HepG2 (cell line): ENCODE measurements around the gene HOXC4. TPM values are rescaled to one million over a fixed set of nuclear protein-coding genes. Genes with fewer than 3 reads are reported as not detected.

Experiments
- ATAC-seq: fragments of 200-7000 bp; cut with Tn5 transposase; 3 replicates; pipeline ENCODE4 v1.9.1; 2020; ENCODE audit warnings: mild to moderate bottlenecking, moderate library complexity
- BruUV-seq: library from RNA; stranded (reverse); fragments of 400-500 nt; replicated peaks from 2 replicates; lab custom pipeline; 2021; lab: Mats Ljungman, UMichigan
- CTCF ChIA-PET: fragments of 300-600 bp; formaldehyde crosslinking; extraction: SDS; loops from one replicate; lab custom pipeline; 2021; ENCODE audit warnings: low total read pairs, inconsistent platforms, low intra/inter-chr PET ratio; lab: Yijun Ruan, JAX
- POLR2A ChIA-PET: fragments of 350-600 bp; sonication (Branson Sonifier 250); formaldehyde crosslinking; loops from one replicate; lab custom pipeline; 2020; ENCODE audit warnings: antibody characterized with exemption, inconsistent platforms; lab: Yijun Ruan, JAX
- DNase-seq: peaks from one replicate; pipeline ENCODE4 v3.0.0-alpha.2; 2015; ENCODE audit warnings: low spot score
- FAIRE-seq: peaks from 3 replicates; lab custom pipeline; 2011; peaks lifted over from hg19 to GRCh38; lab: Jason Lieb, UNC
- H2AFZ ChIP-seq: one replicate; pipeline ENCODE4 v1.6.1; 2011; ENCODE audit warnings: low read length, inconsistent platforms
- H3K27ac ChIP-seq: fragments of 300-600 bp; 3 replicates; pipeline ENCODE4 v1.8.0; 2011; ENCODE audit warnings: mixed run types, mild to moderate bottlenecking, mixed read lengths, low read length, inconsistent platforms; ENCODE audit not compliant: insufficient read depth; ENCODE audit errors: extremely low read length
- H3K27me3 ChIP-seq, 2 experiments: fragments of 200-600 bp in 1 of 2; 2 replicates in 1 of 2; 3 replicates in 1 of 2; pipeline versions ENCODE4 v1.6.0 to v1.8.0; 2011; ENCODE audit warnings: low read length in 2 of 2, mild to moderate bottlenecking in 2 of 2, moderate library complexity in 2 of 2, inconsistent platforms in 1 of 2; ENCODE audit not compliant: insufficient read depth in 2 of 2, control insufficient read depth in 1 of 2
- H3K36me3 ChIP-seq, 2 experiments: fragments of 200-600 bp in 1 of 2; replicated peaks in 1 of 2; 2 replicates in 1 of 2; 3 replicates in 1 of 2; pipeline versions ENCODE4 v1.5.1 to v1.8.0; 2011; ENCODE audit warnings: low read length in 2 of 2, inconsistent platforms in 1 of 2; ENCODE audit not compliant: insufficient read depth in 2 of 2, control insufficient read depth in 1 of 2
- H3K4me1 ChIP-seq: 2 replicates; pipeline ENCODE4 v1.5.1; 2012; ENCODE audit warnings: low read length, inconsistent platforms; ENCODE audit not compliant: insufficient read depth
- H3K4me2 ChIP-seq: 2 replicates; pipeline ENCODE4 v1.6.0; 2011; ENCODE audit warnings: low read depth, low read length, inconsistent platforms
- H3K4me3 ChIP-seq, 3 experiments: fragments of 200-600 bp in 1 of 3; sonication (generic), shearing (Covaris generic) in 1 of 3; replicated peaks in 1 of 3; 2 replicates each; pipeline ENCODE4 v1.5.1; 2011 to 2016; ENCODE audit warnings: low read length in 3 of 3, inconsistent platforms in 2 of 3, low read depth in 2 of 3, mild to moderate bottlenecking in 2 of 3, control low read depth in 1 of 3, mixed read lengths in 1 of 3; ENCODE audit not compliant: insufficient read depth in 1 of 3
- H3K79me2 ChIP-seq: one replicate; pipeline ENCODE4 v1.6.1; 2011; ENCODE audit warnings: low read length, inconsistent platforms; ENCODE audit not compliant: insufficient read depth
- H3K9ac ChIP-seq: 2 replicates; pipeline ENCODE4 v1.6.0; 2011; ENCODE audit warnings: mild to moderate bottlenecking, low read depth, low read length, inconsistent platforms; ENCODE audit not compliant: insufficient read depth
- H3K9me3 ChIP-seq: 2 replicates; pipeline ENCODE4 v1.5.1; 2012; ENCODE audit warnings: mild to moderate bottlenecking, low read length
- H4K20me1 ChIP-seq: 2 replicates; pipeline ENCODE4 v1.6.0; 2011; ENCODE audit warnings: inconsistent platforms, mild to moderate bottlenecking, low read length, moderate library complexity; ENCODE audit not compliant: insufficient read depth
- ATF3 ChIP-seq: sonication (generic); formaldehyde crosslinking; IDR thresholded peaks from 2 replicates; pipeline ENCODE4 v1.4.0; 2020; ENCODE audit warnings: missing genetic modification reagents
- CC2D1A ChIP-seq: sonication (generic); formaldehyde crosslinking; IDR thresholded peaks from 2 replicates; pipeline ENCODE4 v1.8.1; 2023; ENCODE audit warnings: mild to moderate bottlenecking, missing genetic modification reagents
- GTF2F1 ChIP-seq: fragments of 150-350 bp; IDR thresholded peaks from 2 replicates; pipeline ENCODE4 v1.6.1; 2014; ENCODE audit warnings: low read length
- MEF2D ChIP-seq: sonication (generic); formaldehyde crosslinking; IDR thresholded peaks from 2 replicates; pipeline ENCODE4 v1.5.1; 2020; ENCODE audit warnings: mild to moderate bottlenecking, missing genetic modification reagents
- NCOR1 ChIP-seq: fragments of 200-600 bp; sonication (generic); IDR thresholded peaks from 2 replicates; pipeline ENCODE4 v1.7.0; 2017; ENCODE audit warnings: antibody characterized with exemption, low read length, borderline replicate concordance
- PCBP1 ChIP-seq: fragments of 200-400 bp; formaldehyde crosslinking; IDR thresholded peaks from 2 replicates; pipeline ENCODE4 v1.6.1; 2017; ENCODE audit warnings: mild to moderate bottlenecking, low read depth, low read length, borderline replicate concordance
- RFX1 ChIP-seq: fragments of 450-650 bp; IDR thresholded peaks from 2 replicates; pipeline ENCODE4 v1.6.1; 2017
- TFAP4 ChIP-seq: sonication (generic); IDR thresholded peaks from 2 replicates; pipeline ENCODE4 v1.6.1; 2016; ENCODE audit warnings: low read depth, borderline replicate concordance
- TIGD3 ChIP-seq: sonication (generic); formaldehyde crosslinking; IDR thresholded peaks from 2 replicates; pipeline ENCODE4 v1.5.1; 2020; ENCODE audit warnings: mild to moderate bottlenecking, missing genetic modification reagents, borderline replicate concordance
- ZBTB8A ChIP-seq: sonication (generic); formaldehyde crosslinking; IDR thresholded peaks from 2 replicates; pipeline ENCODE4 v1.4.0; 2020; ENCODE audit warnings: mild to moderate bottlenecking, low read depth, missing genetic modification reagents, borderline replicate concordance
- ZFP82 ChIP-seq: sonication (generic); formaldehyde crosslinking; IDR thresholded peaks from 2 replicates; pipeline ENCODE4 v1.5.1; 2020; ENCODE audit warnings: mild to moderate bottlenecking, missing genetic modification reagents, borderline replicate concordance
- ZNF101 ChIP-seq: sonication (generic); formaldehyde crosslinking; IDR thresholded peaks from 2 replicates; pipeline ENCODE4 v1.4.0; 2020; ENCODE audit warnings: mild to moderate bottlenecking, low read depth, missing genetic modification reagents, borderline replicate concordance
- ZNF354B ChIP-seq: sonication (generic); formaldehyde crosslinking; IDR thresholded peaks from 2 replicates; pipeline ENCODE4 v1.8.0; 2022; ENCODE audit warnings: mild to moderate bottlenecking, missing genetic modification reagents
- ZSCAN21 ChIP-seq: sonication (generic); formaldehyde crosslinking; IDR thresholded peaks from 2 replicates; pipeline ENCODE4 v1.8.0; 2022; ENCODE audit warnings: mild to moderate bottlenecking, missing genetic modification reagents, moderate library complexity, borderline replicate concordance
- WGBS: methylation state at CpG from one replicate; pipeline ENCODE4 v1.1.6; 2017; ENCODE audit warnings: low lambda C conversion rate; 5-methylcytosine and 5-hydroxymethylcytosine counted together
- in situ Hi-C: cut with HindIII; loops from 2 replicates; pipeline ENCODE4 v1.10.0; 2017; ENCODE audit warnings: low pct_unique_long_range_greater_than_20kb; ENCODE audit not compliant: extremely low pct_ligation_motif_present
- intact Hi-C: fragments of 100-400 bp; cut with micrococcal nuclease; formaldehyde crosslinking; loops from one replicate; pipeline ENCODE4 v1.10.0; 2022; ENCODE audit not compliant: unreplicated experiment
- polyA plus RNA-seq, 8 experiments: library from polyadenylated mRNA; depleted of rRNA in 3 of 8; stranded (reverse) in 7 of 8; unstranded in 1 of 8; fragments of >200 nt; fragmentation: Illumina TruSeq in 4 of 8; extraction: Trizol in 4 of 8; gene quantifications; 2 replicates each; pipeline versions ENCODE4 v1.2.1 to v1.2.3, GENCODE V29; 2011 to 2016; ENCODE audit warnings: low read depth in 4 of 8, missing spikeins in 1 of 8, mixed read lengths in 1 of 8; ENCODE audit not compliant: insufficient read depth in 1 of 8
- total RNA-seq, 5 experiments: library from RNA; depleted of rRNA; stranded (reverse); fragments of >200 nt; fragmentation: Illumina TruSeq; extraction: Trizol; gene quantifications; 2 replicates each; pipeline ENCODE4 v1.2.3, GENCODE V29; 2016; ENCODE audit warnings: low read depth in 1 of 5

HOXC4 gene
- total and polyA plus RNA-seq, 2 of the 13 experiments (the other 11 are each of a cell fraction or from before 2014, with no cell fraction given), result not detected

DNA sequence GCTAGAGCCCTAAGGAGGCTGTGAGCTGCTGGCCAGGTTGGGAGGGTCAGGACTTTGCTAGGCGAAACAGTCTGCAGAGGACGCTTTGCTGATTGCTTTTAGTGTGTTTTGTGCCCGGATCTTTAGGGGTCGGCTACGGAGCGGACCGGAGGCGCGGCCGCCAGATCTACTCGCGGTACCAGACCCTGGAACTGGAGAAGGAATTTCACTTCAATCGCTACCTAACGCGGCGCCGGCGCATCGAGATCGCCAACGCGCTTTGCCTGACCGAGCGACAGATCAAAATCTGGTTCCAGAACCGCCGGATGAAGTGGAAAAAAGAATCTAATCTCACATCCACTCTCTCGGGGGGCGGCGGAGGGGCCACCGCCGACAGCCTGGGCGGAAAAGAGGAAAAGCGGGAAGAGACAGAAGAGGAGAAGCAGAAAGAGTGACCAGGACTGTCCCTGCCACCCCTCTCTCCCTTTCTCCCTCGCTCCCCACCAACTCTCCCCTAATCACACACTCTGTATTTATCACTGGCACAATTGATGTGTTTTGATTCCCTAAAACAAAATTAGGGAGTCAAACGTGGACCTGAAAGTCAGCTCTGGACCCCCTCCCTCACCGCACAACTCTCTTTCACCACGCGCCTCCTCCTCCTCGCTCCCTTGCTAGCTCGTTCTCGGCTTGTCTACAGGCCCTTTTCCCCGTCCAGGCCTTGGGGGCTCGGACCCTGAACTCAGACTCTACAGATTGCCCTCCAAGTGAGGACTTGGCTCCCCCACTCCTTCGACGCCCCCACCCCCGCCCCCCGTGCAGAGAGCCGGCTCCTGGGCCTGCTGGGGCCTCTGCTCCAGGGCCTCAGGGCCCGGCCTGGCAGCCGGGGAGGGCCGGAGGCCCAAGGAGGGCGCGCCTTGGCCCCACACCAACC is 23.9 kb upstream of the HOXC4 start:
- ChIA-PET POLR2A (no interaction called here), CTCF (no interaction called here)
- H3K27ac ChIP-seq, result no peak overlapping the region
- no peak overlapping the region for H3K4me2 ChIP-seq
- intact Hi-C loops, result loop anchor here (5.0 kb wide), 1 partner anchor 108 kb away; no protein-coding TSS in a partner anchor
- H3K4me1 ChIP-seq, result peaks cover 7% of the 10 kb centered on the region; the same call in 1 of the 2 replicates
- H4K20me1 ChIP-seq, result no peaks in the 10 kb centered on the region
- no peak for TF ChIP-seq ZBTB8A (CRISPR knock-in tag)
- TF ChIP-seq ATF3 (CRISPR knock-in tag), result no peak
- TF ChIP-seq TFAP4, result no peak
- no peak for TF ChIP-seq ZFP82 (CRISPR knock-in tag)
- TF ChIP-seq TIGD3 (CRISPR knock-in tag), result no peak
- TF ChIP-seq ZSCAN21, result no peak
- no peak for TF ChIP-seq PCBP1
- no peak for TF ChIP-seq NCOR1
- no peak for TF ChIP-seq ZNF101 (CRISPR knock-in tag)
- TF ChIP-seq ZNF354B (CRISPR knock-in tag), result no peak
- TF ChIP-seq MEF2D (CRISPR knock-in tag), result no peak
- no peak for TF ChIP-seq GTF2F1
- TF ChIP-seq CC2D1A, result no peak
- TF ChIP-seq RFX1, result no peak
- H3K27me3 ChIP-seq, result peaks cover 4 to 85% of the 10 kb centered on the region in 2 experiments; a peak in 4 of 5 replicates
- no peaks in the 10 kb centered on the region for H3K79me2 ChIP-seq
- no peak overlapping the region for H2AFZ ChIP-seq
- DNase-seq (no peak), FAIRE-seq (no peak), ATAC-seq (no peak)
- in situ Hi-C loops, result loop anchor here (5.0 kb wide), 2 partner anchors 103 to 163 kb away; no protein-coding TSS in a partner anchor
- no peak overlapping the region for H3K4me3 ChIP-seq
- BruUV-seq, result no TSS peak
- H3K9me3 ChIP-seq, result no peaks in the 10 kb centered on the region
- H3K36me3 ChIP-seq, result no peaks in the 10 kb centered on the region
- WGBS, result 53% methylated on average over 50 of the region's 53 CpGs
- H3K9ac ChIP-seq, result no peak overlapping the region
